GM12875 (cell line): Measurements from ENCODE around the gene TAF1.
"Not testable (repeated sequence)": the region's sequence is repeated elsewhere in the genome, so short reads cannot be mapped to it uniquely, and the experiment has no call there.

Experiments
- H3K4me3 ChIP-seq: one replicate; pipeline ENCODE4 v1.5.1; 2011; ENCODE audit warnings: low read depth, low read length, control low read depth
- TF ChIP-seq, protein P1 (sequence below): IDR thresholded peaks from 2 replicates; pipeline ENCODE4 v1.5.1; 2011; ENCODE audit warnings: low read depth, mild to moderate bottlenecking, control low read depth, inconsistent platforms, low read length, moderate library complexity, borderline replicate concordance; ENCODE audit not compliant: insufficient read depth

The TAF1 gene

DNA sequence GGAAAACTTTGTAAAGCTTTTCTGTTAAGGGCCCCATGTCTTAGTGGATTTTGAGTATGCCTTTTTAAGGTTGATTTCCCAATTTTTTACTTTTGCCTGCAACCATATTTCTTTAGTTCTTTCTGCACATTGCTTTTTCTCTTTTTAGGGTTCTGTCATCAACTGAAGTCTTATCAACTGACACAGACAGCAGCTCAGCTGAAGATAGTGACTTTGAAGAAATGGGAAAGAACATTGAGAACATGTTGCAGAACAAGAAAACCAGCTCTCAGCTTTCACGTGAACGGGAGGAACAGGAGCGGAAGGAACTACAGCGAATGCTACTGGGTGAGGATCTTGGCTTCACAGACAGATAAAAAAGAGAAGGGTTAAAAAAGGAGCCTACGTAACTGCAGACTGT lies 27.8 kb downstream of the TAF1 start:
- TF ChIP-seq, protein P1, sequence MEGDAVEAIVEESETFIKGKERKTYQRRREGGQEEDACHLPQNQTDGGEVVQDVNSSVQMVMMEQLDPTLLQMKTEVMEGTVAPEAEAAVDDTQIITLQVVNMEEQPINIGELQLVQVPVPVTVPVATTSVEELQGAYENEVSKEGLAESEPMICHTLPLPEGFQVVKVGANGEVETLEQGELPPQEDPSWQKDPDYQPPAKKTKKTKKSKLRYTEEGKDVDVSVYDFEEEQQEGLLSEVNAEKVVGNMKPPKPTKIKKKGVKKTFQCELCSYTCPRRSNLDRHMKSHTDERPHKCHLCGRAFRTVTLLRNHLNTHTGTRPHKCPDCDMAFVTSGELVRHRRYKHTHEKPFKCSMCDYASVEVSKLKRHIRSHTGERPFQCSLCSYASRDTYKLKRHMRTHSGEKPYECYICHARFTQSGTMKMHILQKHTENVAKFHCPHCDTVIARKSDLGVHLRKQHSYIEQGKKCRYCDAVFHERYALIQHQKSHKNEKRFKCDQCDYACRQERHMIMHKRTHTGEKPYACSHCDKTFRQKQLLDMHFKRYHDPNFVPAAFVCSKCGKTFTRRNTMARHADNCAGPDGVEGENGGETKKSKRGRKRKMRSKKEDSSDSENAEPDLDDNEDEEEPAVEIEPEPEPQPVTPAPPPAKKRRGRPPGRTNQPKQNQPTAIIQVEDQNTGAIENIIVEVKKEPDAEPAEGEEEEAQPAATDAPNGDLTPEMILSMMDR, result no peak
- H3K4me3 ChIP-seq, result no peak overlapping the region

DNA sequence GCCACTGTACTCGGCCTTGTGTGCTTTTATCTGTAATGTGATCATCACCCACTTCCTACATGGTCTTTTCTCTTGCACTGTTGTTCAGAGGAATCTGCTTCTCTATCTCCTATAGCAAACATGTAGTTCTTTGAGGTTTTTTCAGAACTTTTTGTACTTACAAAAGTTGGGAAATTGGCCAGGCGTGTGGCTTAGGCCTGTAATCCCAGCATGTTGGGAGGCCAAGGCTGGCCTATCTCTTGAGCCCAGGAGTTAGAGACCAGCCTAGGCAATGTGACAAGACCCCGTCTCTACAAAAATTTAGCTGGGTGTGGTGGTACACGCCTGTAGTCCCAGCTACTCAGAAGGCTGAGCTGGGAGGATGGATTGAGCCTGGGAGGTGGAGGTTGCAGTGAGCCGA lies 30.4 kb downstream of the TAF1 start:
- TF ChIP-seq, protein P1, result no peak
- H3K4me3 ChIP-seq, result no peak overlapping the region

DNA sequence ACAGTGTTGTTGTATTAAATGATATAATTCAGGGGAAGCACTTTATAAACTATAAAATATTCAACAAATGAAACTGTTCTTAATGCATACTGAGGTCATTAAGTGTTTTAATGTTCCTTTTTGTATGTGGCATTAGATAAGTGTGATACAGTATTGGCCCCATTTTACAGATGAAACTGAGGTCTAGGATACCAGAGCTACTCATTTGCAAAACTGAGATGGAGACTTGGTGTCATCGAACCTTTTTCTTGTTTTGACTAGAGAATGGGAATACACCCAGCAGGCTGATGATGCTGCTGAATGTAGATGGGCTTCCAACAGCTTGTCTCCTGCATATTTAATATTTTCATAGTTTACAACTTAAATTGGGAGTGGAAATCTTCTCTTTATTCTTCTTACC lies 34.6 kb downstream of the TAF1 start:
- no peak overlapping the region for H3K4me3 ChIP-seq
- TF ChIP-seq, protein P1, result no peak

DNA sequence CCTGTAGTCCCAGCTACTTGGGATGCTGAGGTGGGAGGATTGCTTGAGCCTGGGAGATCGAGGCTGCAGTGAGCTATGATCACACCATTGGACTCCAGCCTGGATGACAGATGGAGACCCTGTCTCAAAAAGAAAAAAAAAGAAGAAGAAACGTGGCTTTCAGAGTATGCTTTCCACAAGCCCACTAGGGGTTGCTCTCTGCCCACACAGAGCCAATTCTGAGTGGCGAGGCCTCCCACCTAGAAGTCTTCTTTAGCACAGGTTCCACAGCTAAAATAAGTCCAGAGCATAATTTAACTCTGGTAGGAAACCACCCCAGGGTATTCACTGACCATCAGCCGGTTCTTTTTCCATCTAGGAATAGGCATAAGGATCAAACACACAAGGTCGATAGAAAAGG lies 50.1 kb downstream of the TAF1 start:
- not testable (repeated sequence) for H3K4me3 ChIP-seq

DNA sequence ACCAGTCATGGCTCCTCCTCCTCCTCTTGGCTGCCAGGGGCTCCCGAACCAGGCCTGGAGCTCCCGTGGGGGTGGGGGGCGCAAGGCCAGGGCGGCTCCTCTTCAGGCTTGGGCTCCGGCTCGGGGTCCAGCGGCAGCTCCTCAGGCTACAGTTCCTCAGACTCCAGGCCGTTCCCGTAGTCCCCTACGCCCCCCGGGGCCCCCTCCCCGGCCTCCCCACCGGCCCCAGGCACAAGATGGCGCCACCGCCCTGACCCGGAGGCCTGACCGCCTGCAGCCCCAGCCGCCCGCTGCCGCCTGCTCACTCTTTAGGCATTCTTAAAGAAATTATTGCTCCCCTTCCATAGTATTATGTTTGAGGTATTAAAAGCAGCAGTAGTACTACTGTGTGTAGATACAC lies 54.5 kb downstream of the TAF1 start:
- no peak overlapping the region for H3K4me3 ChIP-seq
- TF ChIP-seq, protein P1, result no peak

DNA sequence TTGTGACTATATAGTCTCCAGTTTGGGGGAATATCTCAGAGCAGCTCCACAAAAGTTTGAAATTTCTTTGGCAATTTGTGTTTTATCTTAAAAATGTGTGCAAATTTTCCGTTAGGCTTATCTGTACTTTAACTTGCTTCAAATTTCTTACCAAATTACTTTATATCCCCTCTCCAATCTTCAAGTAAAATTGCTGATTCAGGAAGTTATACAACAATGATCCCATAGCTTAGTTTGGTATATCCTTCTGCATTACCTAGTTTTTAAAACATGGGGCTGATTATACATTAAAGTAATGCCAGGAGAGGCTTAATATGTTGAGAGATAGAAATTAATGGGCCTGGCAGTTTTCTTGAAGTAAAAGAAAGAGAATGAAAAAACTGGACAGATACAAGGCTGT lies 66.6 kb downstream of the TAF1 start:
- TF ChIP-seq, protein P1, result no peak
- no peak overlapping the region for H3K4me3 ChIP-seq

DNA sequence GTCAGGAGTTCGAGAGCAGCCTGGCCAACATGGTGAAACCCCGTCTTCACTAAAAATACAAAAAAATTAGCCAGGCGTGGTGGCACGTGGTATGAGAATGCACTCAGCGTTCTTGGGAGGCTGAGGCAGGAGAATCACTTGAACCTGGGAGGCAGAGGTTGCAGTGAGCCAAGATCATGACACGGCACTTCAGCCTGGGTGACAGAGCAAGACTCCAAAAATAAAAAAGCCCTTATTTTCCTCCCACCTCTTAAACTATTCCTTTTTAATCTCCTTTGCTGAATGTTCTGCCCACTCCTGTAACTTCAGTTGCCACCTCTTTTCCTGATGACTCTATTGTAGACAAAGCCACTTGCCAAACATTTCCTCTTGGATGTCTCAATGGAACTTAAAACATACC lies 72.6 kb downstream of the TAF1 start:
- no peak overlapping the region for H3K4me3 ChIP-seq
- TF ChIP-seq, protein P1, result no peak

DNA sequence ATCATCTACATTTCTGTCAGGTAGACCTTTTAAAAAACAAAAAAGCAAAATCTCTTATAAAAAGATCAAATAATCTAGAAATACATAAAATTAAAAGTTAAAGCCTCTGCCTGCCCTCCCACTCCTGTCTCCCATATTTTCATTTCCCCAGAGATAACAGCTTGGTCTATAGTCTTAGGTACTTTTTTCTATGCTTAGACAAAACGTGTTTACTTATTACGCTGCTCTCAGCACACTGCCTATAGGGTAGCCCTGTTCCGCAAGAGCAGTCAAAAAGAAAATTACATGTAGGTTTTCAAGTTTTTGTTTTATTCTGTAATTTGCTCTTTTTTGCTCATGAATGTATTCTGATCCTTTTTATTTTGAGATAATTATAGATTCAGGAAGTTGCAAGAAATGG lies 73.3 kb downstream of the TAF1 start:
- TF ChIP-seq, protein P1, result no peak

More for the DNA sequence above, 73.3 kb downstream of the TAF1 start:
- H3K4me3 ChIP-seq, result no peak overlapping the region
